DMS153 treated with DMSO at 0.1 percent for 48 hours (cell line): ENCODE results near the gene BUD31.
"Not testable (repeated sequence)": the region's sequence is repeated elsewhere in the genome, so short reads cannot be mapped to it uniquely, and the experiment has no call there.

Experiments
- DNase-seq: peaks from one replicate; lab custom pipeline; 2025; ENCODE audit not compliant: unreplicated experiment; lab: John Stamatoyannopoulos, UW

BUD31 gene

GRCh38 chr7:99428972-99429566 is 20.3 kb downstream of the BUD31 start:
- DNase-seq, result no peak

- no peak for DNase-seq
Measured at GRCh38 chr7:99429756-99430155, 21.0 kb downstream of the BUD31 start.

GRCh38 chr7:99431756-99432540 is 23.2 kb downstream of the BUD31 start:
- DNase-seq, result not testable (repeated sequence)

- DNase-seq, result no peak
Measured at GRCh38 chr7:99433158-99433557, 24.4 kb downstream of the BUD31 start.

- no peak for DNase-seq
Measured at GRCh38 chr7:99437946-99438572, 29.3 kb downstream of the BUD31 start.

GRCh38 chr7:99438573-99439480 is 30.1 kb downstream of the BUD31 start, which contains the start of the genes CPSF4 and PTCD1:
TSS of gene CPSF4 (plus strand) at chr7:99438943. CDS start at chr7:99439083, 140 bp downstream.
TSS of gene PTCD1 (minus strand) at chr7:99438798. CDS start at chr7:99435242, 3,556 bp downstream.
- peak; percentile 80 for DNase-seq

GRCh38 chr7:99440195-99440594 is 31.4 kb downstream of the BUD31 start:
- no peak for DNase-seq

- DNase-seq, result no peak
Measured at GRCh38 chr7:99446096-99446495, 37.3 kb downstream of the BUD31 start.

- no peak for DNase-seq
Measured at GRCh38 chr7:99447943-99448342, 39.2 kb downstream of the BUD31 start.

GRCh38 chr7:99448855-99449254 is 40.1 kb downstream of the BUD31 start:
- DNase-seq, result no peak

- DNase-seq, result no peak
Measured at GRCh38 chr7:99449326-99449725, 40.6 kb downstream of the BUD31 start.

- DNase-seq, result no peak
Measured at GRCh38 chr7:99451936-99452335, 43.2 kb downstream of the BUD31 start.

- DNase-seq, result no peak
Measured at GRCh38 chr7:99452541-99452940, 43.8 kb downstream of the BUD31 start.

- no peak for DNase-seq
Measured at GRCh38 chr7:99453105-99453504, 44.3 kb downstream of the BUD31 start.

GRCh38 chr7:99455874-99456273 is 47.1 kb downstream of the BUD31 start:
- no peak for DNase-seq

GRCh38 chr7:99456288-99456687 is 47.5 kb downstream of the BUD31 start:
- no peak for DNase-seq

- DNase-seq, result no peak
Measured at GRCh38 chr7:99457050-99457649, 48.4 kb downstream of the BUD31 start.

- DNase-seq, result no peak
Measured at GRCh38 chr7:99457650-99458493, 49.1 kb downstream of the BUD31 start.

GRCh38 chr7:99459087-99459486 is 50.3 kb downstream of the BUD31 start:
- no peak for DNase-seq

GRCh38 chr7:99460651-99461050 is 51.9 kb downstream of the BUD31 start:
- DNase-seq, result no peak
